SK-N-DZ (cell line): Measurements from ENCODE around the gene TARS1. TPM values are rescaled to one million over a fixed set of nuclear protein-coding genes. Genes with fewer than 3 reads are reported as not detected.

Source experiments
- DNase-seq: peaks from one replicate; pipeline ENCODE4 v3.0.0-alpha.2; 2015; ENCODE audit warnings: low spot score
- polyA plus RNA-seq, 2 experiments: library from polyadenylated mRNA; depleted of rRNA; stranded (reverse); fragments of >200 nt; gene quantifications; 2 replicates each; pipeline ENCODE4 v1.2.3, GENCODE V29; 2014

The TARS1 gene
- 253 and 271 TPM in 2 replicates for polyA plus RNA-seq (2014; cell fraction: cytosol; rRNA removed)
- polyA plus RNA-seq (2014; cell fraction: nucleus; rRNA removed): 164 and 175 TPM in 2 replicates

DNA sequence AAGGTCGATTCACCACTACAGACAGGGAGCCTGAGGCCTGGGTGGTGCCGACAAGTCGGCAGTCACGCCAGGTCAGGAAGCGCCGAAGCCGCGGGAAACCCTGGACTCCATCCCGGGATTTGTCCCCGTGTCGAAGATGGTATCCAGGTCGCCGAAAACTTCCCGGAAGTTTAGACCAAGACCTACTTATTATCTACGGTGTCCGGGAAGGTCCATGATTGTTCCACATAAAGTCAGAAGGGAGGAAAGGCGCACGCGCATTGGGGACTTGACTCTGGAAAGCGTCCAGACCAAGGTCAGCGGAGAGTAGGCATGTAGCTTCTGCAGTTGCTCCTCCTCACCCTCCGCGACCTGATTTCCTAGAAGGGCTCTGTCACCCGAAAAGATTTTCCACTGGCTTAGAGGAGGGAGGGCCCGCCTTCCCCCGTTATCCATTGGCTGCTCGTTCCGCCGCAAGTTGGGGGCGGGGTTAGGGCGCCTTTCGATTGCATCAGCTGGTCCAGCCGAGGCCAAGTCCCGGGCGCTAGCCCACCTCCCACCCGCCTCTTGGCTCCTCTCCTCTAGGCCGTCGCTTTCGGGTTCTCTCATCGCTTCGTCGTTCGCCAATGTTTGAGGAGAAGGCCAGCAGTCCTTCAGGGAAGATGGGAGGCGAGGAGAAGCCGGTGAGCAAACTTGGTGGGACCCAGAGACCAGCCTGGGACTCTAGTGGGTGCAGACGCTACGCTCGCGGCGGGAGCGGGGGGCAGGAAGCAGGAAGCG lies at the start of gene TARS1:
TSS of gene TARS1 (plus strand) at position 484 of the 759 bp plus-strand sequence. CDS start at position 606, 122 bp downstream.
- peak; percentile 100 for DNase-seq

DNA sequence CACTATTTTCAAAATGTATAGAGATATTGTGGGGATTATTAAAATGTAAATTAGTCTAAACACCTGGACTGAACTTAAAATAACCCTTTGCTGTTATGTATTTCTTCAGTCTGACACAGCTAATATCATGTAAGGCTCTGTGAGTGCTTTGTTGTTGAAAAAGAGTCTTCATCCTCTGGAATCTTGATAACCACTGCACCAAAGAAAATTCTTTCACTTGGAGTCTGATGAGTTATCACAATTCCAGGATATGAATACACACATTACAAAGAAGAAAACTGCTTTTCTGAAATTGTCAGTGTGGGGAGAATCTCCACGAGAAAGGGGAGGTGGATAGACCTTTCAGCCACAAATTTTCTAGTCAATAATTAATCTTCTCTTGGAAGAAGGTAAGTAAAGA lies 42.3 kb upstream of the TARS1 start:
- DNase-seq: no peak

DNA sequence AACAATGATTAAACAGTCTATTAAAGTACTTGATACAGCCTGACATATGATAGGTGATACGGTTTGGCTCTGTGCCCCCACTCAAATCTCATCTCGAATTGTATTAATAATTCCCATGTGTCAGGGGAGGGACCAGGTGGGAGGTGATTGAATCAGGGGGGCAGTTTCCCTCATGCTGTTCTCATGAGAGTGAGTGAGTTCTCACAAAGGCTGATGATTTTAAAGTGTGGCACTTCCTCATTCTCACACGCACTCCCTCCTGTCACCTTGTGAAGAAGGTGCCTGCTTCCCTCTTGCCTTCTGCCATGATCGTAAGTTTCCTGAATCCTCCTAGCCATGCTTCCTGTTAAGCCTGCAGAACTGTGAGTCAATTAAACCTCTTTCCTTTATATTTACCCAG lies 40.1 kb upstream of the TARS1 start:
- no peak for DNase-seq

DNA sequence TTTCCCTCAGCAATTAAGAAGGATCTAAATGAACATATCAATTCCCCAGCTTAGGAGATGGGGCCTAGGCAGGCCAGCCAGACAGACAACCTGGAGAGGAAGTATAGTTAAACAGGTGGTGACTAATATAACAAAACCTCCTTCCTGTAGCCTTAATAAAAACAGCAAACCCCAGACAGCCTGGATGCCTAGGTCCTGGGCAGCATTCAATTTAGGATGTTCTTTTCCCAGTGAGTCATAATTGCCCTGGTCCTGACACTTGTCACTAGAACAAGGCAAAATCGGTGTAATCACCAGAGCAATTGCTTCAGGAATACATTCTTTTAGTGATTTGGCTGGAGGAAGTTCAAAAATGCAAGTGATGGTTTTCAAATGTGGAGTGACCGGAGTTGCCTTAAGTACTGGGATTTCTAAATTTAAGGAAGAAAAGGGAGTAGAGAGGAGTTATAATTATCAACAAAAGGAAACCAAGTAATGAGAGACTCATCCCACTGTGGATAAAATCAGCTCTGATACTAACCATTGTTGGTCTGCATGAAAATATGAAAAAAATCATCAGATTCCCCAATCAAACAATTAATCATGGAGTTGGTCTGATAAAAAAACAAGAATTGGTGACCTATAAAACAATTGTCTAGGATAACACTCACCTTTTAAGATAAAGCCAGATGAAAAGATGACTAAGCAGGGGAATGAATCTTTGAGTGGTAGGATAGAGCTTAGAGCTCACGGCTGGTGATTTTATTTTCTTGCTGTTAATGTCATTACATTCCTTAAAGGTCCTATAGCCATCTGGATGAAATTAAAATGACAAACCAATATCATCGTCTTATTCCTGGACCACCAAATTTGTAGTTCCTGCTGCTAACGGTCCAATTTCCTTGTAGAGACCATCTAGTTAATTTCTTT lies 39.0 kb upstream of the TARS1 start:
- DNase-seq: no peak

DNA sequence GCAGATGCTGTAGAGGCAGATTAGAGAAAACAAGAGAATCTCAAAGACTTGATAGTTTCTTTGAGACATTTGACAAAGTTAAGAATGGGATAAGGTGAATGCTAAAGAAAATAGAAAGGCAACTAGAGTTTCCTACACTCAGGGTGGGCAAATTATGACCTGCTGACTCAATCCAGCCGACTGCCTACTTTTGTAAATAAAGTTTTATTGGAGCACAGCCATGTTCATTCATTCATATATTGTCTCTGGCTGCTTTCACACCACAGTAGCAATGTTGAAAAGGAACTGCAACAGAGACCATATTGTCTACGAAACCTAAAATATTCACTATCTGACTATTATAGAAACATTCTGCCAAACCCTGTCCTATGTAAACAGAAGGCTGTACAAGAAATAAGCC lies 37.6 kb upstream of the TARS1 start:
- no peak for DNase-seq

DNA sequence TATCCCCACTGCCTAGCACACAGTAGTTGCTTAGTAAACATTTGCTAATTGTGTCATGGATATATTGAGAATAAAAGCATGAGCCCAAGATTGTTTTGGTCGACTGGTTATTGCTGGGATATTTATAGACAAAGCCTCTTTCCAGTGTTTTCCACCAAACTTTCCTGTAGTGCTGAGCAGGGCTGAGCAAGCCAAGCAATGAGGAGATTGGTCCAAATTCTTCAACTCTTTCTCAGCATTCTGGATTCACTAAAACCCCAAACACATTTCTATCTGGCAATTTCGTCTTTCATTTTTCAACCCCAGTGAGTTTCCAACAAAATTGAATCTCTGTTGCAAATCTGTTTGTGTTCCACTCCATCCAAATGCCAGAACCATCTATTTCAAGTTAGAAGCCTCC lies 31.9 kb upstream of the TARS1 start:
- DNase-seq: no peak

DNA sequence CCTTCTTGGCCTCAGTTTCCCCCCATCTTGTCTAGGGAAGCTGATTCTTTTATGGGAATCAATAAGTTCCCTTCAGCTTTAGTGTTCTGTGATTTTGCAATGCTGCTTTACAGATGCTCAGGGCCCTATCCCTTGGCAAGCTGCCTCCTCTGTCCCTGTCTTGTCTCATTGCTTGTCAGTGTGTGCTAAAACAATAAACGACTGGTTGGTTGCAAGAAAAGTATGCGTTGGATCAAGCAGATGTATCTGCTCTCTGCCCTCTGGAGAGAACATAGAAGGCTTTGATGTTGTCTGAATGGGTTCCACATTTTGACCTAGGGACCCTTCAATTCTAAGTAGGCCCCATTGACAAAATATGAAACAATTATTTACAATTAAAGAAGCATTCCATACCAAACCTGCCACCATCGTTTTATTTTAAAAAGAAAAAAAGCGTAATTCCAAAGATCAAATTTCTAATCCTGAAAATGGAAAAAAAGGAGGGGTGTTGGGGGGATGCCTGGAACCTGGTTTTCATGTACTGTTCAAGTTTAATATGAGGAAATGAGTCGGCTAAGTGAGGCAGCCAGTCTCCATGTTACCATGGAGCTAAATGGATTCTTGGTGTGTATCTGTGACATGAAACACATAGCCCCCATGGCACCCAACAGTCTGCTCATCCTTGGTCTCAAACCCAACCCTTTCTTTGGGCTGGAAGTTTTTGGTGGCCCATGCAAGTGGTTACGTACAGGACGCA lies 31.2 kb upstream of the TARS1 start:
- DNase-seq: peak; percentile 88

DNA sequence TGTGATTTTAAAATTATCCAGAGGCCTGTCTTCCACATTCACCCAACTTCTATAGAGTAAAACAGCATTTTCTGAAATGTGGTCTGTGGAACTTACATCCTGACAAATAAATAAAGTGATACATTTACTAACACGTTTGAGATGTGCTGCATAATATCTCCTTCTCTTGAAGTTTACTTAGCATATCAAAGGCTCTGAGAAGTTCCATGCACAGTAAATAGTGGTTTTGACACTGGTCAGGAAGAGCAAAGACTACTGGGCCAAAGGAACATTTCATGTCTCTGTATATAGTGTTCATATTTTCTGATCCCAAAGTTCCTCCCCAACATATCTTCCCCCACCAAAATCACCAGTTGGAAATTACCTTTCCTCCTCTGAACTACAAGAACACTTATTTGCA lies 30.5 kb upstream of the TARS1 start:
- DNase-seq: no peak

DNA sequence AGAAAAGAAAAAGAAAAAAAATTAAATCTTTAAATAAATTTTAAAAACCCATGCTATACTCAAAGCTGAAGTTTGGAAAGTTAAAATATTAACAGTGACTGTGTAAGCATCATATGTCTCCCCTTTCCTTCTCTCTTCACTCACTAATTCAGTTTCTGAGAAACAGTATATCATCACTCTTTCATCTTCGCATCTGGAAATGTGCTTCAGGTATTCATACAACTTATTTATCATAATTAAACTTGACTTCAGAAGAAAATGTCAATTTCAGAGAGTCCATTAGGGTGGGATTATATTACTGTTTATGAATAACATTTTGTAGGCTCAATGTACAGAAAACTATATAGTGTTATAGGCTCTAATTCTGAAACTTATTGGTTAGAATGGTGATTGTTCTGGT lies 29.3 kb upstream of the TARS1 start:
- peak; percentile 90 for DNase-seq

DNA sequence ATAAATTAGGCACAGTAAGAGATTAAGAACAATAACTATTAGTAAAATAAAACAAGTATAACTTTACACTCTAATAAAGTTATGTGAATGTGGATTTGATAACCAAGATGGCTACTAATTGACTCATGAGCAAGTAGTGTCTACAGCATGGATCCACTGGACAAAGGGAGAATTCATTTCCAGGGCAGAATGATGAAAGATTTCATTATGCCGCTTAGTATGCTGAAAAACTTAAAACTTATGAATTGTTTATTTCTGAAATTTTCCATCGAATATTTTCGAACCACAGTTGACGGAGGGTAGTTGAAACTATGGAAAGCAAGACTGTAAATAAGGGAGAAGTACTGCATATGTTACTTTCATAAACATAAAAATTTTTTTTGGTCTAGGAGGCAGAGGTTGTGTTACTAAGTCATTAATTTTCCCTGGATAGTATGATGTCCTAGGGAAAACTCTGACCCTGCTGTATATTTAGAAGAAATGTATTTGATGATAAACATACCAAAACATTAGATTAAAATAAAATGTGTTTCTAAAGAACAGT lies 24.9 kb upstream of the TARS1 start:
- DNase-seq: no peak

DNA sequence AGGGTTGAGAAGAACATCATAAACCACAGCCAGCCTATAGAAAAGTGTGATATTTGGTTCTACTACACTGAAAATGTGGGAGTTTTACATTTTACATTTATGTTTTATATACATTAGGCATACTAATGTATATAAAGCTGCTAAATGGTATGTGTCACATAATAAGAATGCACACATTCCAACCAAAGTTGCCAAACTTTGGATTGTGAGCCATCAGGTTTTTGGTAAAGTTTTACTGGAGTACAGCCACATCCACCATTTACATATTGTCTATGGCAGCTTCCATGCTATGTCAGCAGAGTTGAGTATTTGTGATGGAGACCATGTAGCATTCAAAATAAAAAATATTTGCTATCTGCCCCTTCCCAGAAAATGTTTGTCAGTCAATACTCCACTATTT lies 23.1 kb upstream of the TARS1 start:
- DNase-seq: no peak

DNA sequence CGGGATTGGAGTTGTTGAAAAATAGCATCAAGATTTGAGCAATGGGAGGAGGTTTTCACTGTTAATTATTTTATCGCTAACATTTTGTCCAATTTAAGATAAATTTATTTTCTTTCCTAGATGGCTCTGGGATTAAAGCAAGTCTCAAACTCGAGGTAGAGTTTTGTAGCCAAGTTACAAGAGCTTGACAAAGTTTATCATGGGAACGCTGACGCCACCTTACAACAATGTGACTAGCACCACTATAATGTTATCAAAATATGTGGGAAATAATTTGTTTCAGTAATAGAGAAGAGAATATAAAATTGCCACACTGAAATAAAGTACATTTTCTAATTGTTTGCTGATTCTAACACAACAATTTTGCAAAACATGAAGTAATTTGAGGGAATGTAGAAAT lies 19.8 kb upstream of the TARS1 start:
- no peak for DNase-seq

DNA sequence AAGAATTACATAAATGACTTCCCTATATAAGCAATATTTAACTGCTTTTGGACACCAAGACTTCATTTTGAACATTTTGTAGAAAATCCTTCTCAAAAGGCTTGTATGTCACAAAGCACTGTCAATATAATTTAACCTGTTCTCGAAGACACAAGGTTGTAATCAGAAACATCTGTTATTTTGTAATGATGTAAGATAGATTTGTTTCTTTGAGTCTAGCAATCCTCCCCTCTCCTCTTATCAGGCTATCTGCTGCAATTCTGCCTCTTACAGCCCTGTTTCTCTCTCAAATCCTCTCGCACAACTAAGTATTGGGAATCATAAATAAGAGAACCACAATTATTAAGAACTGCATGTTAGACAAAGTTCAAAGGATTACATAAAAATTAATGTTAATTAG lies 18.6 kb upstream of the TARS1 start:
- DNase-seq: no peak

DNA sequence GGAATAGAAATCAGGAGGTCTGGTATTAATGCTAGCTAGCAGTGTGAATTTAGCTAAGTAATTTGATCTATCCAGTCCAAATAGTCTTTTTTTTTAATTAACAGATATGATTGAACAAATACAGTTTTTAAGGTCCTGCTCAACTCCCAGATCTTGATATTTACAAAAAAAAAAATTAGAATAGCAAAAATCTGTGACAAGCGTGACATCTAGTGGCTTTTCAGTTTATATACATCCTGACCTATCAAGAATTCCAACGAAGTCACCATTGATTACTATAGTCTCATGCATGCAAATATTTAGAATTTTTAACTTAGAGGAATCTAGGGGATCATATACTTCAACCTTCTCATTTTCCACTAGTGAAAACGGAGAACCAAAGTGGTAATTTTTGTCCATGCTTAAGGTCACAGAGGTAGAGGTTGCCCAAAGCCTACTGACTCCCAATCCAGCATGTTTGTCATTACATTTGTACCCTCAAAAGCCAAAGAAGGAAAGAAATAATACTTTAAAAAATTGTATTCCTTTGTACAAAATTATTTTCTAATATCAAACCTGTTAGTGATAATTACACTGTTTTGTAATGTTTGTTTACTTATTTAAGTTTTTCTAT lies 17.6 kb upstream of the TARS1 start:
- DNase-seq: peak; percentile 49

DNA sequence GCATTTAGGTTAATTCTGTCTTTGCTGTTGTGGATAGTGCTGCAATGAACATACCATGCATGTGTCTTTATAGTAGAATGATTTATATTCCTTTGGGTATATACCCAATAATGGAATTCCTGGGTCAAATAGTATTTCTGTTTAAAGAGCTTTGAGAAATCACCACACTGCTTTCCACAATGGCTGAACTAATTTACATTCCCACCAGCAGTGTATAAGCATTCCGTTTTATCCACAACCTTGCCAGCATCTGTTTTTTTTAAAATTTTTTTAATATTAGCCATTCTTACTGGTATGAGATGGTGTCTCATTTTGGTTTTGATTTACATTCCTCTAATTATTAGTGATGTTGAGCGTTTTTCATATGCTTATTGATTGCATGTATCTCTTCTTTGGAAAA lies 15.5 kb upstream of the TARS1 start:
- no peak for DNase-seq

DNA sequence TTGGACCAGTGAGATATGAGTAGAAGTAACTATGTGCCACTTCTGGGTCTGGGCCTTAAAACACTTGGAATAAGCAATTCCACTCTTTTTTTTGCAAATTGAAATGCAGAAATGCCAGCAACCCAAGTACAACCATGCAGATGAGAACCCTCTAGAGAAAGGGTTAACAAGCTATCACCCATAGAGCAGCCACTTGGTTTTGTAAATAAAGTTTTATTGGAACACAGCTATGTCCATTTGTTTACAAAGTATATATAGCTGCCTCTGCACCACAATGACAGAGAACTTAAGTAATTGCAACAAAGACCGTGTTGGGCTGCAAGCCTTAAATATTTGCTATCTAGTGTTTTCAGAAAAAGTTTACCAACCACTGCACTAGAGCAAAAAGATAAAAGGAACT lies 9.8 kb upstream of the TARS1 start:
- DNase-seq: no peak

DNA sequence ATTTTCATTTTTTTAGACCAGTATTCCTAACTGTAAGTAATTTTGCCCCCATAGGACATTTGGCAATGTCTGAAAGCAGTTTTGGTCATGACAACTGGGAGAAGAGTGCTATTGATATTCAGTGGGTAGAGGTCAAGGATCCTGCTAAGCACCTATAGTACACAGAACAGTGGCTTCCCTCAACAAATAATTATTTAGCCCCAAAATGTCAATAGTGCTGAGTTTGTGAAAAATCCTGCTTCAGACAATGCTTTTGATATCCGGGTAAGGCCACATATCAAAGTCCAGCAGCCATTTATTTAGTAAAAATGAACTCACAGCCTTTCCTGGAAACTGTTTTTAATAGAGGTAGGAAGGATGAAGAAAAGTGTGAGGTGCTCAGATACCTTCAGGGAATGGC lies 8.1 kb upstream of the TARS1 start:
- DNase-seq: no peak

DNA sequence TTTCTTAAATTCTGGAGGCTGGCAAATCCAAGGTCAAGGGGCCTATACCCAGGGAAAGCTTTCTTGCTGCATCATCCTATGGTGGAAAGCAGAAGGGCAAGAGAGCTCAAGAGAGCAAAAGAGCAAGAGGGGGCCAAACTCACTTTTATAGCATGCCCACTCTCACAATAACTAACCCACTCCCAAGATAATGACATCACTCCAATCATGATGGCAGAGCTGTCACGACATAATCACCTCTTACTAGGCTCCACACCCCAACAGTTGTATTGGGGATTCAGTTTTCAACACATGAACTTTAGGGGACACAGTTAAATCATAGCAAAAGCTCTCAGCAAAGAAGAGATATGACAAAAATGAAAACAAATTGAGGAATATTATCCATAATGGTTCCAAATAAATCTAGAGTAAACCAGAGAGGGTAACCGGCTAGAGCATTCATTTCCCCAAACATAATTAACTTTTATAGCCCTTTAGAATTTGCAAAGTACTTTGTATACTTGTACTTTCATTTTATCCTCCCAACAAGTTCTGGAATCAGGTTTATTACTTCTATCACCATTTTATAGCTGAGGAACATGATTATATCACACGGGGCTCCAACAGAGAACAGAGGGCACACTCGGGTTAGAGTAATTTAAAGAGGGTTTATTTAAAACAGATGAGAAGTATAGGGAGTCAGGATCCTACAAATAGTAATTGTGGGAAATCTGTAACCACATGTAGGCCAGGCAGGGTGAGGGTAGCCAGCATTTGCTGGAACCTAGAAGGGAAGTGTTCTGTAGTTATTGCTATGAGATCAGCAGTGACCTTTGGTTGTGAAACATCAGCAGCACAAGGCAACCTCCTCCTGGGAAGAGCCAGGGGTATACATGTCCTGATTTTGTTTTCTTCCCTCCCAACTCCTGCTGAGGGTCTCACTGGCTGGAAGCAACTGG lies 7.2 kb upstream of the TARS1 start:
- DNase-seq: no peak

DNA sequence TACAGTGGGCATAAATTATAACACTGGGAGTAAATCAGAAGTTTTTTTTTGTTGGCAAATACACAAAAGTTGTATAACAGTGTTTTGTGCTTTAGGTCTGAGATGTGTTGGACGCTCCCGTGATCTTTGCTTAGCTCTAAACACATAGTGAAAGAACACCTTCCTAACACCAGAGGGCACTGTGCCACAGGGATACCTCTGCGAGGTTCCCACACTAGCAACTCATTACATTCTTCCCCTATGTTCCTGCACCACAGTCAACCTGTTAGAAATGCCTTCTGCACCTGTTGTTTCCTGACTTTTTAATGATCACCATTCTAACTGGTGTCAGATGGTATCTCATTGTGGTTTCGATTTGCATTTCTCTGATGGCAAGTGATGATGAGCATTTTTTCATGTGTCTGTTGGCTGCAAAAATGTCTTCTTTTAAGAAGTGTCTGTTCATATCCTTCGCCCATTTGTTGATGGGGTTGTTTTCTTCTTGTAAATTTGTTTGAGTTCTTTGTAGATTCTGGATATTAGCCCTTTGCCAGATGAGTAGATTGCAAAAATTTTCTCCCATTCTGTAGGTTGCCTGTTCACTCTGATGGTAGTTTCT lies 4.8 kb upstream of the TARS1 start:
- DNase-seq: peak; percentile 75

DNA sequence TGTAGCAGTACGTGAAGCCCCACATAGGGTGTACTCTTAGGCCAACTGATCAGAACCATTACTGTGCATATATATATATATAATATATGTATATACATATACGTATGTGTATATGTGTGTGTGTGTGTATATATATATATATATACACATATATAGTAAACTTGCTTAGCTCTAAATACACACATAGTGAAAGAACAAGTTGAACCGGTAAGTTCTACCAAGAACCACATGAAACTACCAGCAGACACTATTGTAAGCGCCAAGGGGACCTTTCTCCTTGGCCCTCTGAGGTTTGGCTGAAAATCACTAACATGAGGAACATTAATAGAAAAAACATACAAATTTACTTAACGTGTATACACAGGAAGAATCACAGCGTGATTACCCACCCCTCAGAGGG lies 1.8 kb upstream of the TARS1 start:
- no peak for DNase-seq
